Retinal pigment epithelial cell (primary cell): ENCODE measurements around the gene MFGE8.

ENCODE experiments used
- DNase-seq: peaks from one replicate; pipeline ENCODE4 v3.0.0-alpha.2; 2010; ENCODE audit warnings: low read depth
- H3K4me3 ChIP-seq: 2 replicates; pipeline ENCODE4 v1.5.1; 2011; ENCODE audit warnings: mild to moderate bottlenecking, low read length, control low read depth, moderate library complexity
- CTCF ChIP-seq: conservative IDR thresholded peaks from 2 replicates; pipeline ENCODE4 v1.5.1; 2011; ENCODE audit warnings: low read depth, low read length, control low read depth, inconsistent platforms

Gene MFGE8

GRCh38 chr15:88876573-88876972 lies 36.6 kb downstream of the MFGE8 start:
- no peak for TF ChIP-seq CTCF
- no peak overlapping the region for H3K4me3 ChIP-seq
- no peak for DNase-seq

GRCh38 chr15:88874684-88875083 lies 38.5 kb downstream of the MFGE8 start:
- no peak overlapping the region for H3K4me3 ChIP-seq
- no peak for TF ChIP-seq CTCF
- DNase-seq = no peak

- TF ChIP-seq CTCF = no peak
- no peak for DNase-seq
- H3K4me3 ChIP-seq = no peak overlapping the region
Measured at GRCh38 chr15:88874275-88874674, 38.9 kb downstream of the MFGE8 start.

- H3K4me3 ChIP-seq = no peak overlapping the region
- DNase-seq = no peak
- TF ChIP-seq CTCF = no peak
Measured at GRCh38 chr15:88873786-88874185, 39.4 kb downstream of the MFGE8 start.

- no peak for TF ChIP-seq CTCF
- no peak overlapping the region for H3K4me3 ChIP-seq
- no peak for DNase-seq
Measured at GRCh38 chr15:88872706-88873105, 40.5 kb downstream of the MFGE8 start.

GRCh38 chr15:88872106-88872505 lies 41.1 kb downstream of the MFGE8 start:
- DNase-seq = no peak
- no peak overlapping the region for H3K4me3 ChIP-seq
- no peak for TF ChIP-seq CTCF

- DNase-seq = no peak
- no peak overlapping the region for H3K4me3 ChIP-seq
- TF ChIP-seq CTCF = no peak
Measured at GRCh38 chr15:88871313-88871712, 41.9 kb downstream of the MFGE8 start.
